Measurements from ENCODE around the gene INPP5A.

Gene INPP5A

DNA sequence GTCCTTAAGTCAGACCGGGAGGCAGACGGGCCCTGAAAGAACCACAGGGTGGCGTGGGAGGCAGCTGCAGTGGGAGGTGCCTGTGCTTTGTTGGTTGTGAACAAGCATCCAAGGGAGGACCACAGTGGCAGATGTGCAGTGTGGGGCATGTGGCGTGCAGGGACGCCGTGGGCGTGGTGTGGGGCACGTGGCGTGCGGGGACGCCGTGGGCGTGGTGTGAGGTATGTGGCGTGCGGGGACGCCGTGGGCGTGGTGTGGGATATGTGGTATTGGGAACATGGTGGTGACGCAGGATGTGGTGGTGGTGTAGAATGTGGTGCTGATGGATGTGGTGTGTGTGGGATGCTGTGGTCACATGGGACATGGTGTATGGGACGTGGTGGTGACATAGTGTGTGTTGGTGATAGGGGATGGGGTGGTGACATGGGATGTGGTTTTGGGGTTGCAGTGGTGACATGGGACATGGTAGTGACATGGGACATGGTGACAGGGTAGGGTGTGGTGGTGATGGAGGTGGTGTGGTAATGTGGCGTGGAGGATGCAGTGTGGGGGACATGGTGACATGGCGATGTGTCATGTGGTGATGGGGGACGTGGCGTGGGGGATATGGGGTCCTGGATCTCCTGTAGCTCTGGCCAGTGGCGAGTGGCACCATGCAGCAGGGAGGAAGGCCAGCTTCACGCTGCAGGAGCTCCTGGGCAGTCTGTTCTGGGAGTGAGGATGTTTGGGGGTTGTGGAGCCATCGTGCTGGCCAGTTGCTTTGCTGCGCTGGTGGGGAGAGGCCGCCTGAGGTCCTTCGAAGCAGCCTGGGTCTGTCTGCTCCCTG, 78.8 kb downstream of the INPP5A start:
- DNase-seq, result peak; percentile 19

GRCh38 chr10:132616996-132617736, 79.6 kb downstream of the INPP5A start:
- no peak for DNase-seq

DNA sequence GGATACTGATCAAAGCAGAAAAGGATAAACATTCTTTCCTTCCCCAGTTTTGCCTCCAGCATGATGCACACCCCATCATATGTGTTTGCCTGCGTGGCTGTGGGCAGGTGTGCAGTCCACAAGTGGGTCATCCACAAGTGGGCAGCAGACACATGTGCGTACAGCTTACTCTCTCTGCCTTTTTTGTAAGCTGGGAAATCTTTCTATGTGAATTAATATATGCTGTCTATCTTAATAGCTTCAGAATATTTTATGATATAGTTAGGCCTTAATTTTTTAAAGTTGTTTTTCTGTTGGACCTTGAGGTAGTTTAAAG, 80.1 kb downstream of the INPP5A start:
- DNase-seq, result no peak

DNA sequence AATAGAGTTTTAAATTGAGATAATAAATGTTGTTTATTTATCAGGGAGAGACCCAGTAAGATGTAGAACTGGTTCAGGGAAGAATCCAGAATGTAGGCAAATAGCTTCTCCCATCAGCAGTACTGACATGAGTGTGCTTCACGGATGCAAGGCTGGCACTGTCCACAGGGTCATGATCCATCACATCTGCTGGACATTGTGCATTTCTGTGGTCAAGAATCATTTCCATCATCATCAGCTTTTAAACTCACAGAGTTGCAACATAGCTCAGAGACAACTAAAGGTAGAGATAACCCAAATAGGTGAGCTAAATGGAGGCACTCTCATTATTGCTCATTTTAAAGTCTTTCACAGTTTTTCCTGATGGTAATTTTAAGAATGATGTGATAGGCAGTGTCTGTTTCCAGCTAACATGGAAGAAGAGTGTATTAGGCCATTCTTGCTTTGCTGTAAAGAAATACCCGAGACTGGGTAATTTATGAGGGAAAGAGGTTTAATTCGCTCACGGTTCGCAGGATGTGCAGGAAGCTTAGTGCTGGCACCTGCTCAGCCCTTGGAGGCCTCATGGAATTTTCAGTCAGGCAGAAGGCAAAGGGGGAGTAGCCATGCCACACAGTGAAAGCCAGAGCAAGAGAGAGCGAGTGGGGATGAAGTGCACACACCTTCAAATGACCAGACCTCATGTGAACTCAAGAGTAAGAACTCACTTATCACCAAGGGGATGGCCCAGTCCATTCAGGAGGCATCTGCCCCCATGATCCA, 80.8 kb downstream of the INPP5A start:
- no peak for DNase-seq

DNA sequence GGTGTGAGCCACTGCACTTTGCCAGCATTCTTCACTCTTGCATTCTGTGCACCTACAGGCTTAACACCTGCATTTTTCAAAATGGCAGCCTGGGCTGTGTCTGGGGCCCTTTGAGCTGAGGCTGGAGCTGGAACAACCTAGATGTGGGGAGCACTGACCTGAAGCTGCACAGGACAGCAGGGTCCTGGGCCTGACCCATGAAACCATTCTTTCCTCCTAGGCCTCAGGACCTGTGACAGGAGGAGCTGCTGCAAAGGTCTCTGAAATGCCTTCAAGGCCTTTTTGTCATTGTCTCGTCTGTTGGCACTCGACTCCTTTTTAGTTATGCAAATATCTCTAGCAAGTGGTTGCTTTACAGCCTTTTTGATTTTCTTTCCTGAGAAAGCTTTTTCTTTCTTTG, 82.3 kb downstream of the INPP5A start:
- DNase-seq, result no peak

DNA sequence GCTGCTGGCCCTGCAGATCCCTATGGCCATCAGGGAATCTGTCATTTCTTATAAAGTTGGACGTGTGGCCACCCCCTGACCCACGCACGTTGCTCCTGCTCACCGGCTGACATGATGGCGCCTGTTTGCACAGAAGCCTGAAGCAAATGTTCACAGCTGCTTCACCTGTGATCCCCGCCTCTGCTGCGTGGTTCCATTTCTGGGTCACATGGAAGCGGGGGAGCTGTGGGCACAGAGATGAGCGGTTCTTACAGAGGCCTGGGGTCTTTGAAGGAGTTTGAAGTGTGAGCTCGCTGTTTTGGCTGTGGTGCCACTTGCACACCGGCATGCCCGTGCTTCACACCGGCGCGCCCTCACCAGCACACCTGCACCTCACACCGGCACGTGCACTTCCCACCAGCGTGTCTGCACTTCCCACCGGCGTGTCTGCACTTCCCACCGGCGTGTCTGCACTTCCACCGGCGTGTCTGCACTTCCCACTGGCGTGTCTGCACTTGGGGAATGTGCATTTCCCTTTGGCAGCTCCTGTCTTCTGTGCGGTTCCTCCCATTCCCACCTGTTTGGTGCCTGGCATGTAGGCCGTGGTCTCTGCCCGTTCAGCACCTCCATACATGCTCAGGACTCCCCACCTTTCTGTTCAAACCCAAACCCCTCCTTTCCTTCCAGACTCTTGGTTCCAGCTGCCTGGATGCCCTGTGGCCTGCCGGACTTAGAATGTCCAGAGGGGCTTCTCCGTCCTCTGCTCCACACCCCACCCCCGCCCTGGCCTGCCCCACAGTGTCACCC, 86.7 kb downstream of the INPP5A start:
- no peak for DNase-seq

GRCh38 chr10:132624847-132625471, 87.4 kb downstream of the INPP5A start:
- DNase-seq, result no peak

- DNase-seq, result no peak
Measured at GRCh38 chr10:132626019-132626760, 88.6 kb downstream of the INPP5A start.

DNA sequence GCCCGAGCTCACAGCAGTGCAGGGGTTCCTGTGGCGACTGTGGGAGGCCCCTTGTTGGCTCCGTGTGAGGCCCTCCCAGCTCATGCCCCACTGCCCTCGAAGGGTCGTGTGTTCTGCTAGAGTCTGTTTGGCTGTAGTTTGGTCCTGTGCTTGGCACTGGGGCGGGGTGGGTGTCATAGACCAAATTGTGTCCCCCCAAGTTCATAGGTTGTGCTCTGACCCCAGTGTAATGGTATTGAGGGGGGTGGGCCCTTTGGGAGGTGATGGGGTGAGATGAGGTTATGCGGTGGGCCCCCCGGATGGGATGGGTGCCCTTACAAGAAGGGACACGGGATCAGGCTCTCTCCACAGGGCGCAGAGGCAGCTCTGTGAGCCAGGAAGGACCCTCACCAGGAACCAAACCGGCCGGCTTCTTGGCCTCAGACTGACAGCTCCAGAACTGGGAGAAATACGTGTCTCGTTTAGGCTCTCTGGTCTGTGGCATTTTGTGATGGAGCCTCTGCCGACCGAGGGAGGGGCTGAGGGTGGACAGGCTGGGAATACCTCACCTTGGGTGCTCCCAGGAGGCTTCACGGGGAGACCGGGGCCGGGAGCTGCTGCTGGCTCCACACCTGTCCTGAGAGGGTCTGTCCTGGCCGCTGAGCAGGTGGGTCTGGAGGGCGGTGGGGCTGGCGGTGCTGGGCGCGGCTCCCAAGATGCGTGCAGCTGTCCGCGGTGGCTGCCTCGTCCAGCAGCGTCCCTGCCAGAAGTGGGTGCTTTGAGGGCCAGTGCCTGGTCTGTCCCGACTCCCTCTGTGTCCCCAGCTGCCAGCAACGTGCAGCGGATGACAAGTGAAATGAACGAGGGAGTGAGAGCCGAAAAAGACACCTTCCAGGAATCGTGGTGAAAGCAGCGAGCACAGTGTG, 89.4 kb downstream of the INPP5A start:
- no peak for DNase-seq

DNA sequence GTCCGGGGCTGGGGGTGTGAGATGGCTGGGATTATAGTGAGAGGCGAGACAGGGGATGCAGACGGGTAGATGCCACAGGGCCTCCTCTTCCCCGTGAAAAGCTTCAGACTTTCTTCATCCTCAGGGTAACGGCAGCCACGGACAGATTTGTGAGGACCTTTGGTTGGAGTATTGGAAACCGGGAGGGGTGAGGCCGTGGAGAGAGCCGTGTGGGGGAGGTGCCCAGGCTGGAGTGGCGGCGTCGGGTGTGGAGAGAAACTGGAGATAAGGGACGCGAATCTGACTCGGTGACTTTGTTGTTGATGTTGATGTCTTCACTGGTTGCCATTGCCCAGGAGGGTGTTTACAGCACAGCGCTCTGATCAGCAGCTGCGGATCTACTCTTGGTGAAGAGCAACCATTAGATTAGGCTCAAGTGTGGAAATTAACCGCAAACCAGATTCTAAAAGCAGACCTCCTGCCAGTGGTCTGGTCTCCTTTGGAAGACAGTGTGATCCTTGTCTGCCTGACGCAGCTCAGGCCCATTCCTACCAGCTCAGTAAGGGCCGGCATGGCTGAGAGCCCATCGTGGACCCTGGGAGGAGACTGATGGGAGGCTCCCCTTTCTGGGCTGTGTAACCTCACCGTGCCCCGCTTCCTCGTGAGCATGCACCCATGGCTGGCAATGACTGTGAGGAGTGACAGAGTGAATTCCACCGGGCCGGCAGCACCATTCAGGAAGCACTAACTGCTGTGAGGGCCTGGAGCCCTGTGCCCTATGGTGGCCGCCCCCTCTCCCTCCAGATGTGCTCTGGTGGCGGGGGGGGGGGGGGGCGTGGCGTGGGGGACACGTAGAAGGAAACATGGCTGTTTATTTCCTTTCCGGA, 90.3 kb downstream of the INPP5A start:
- DNase-seq, result no peak

DNA sequence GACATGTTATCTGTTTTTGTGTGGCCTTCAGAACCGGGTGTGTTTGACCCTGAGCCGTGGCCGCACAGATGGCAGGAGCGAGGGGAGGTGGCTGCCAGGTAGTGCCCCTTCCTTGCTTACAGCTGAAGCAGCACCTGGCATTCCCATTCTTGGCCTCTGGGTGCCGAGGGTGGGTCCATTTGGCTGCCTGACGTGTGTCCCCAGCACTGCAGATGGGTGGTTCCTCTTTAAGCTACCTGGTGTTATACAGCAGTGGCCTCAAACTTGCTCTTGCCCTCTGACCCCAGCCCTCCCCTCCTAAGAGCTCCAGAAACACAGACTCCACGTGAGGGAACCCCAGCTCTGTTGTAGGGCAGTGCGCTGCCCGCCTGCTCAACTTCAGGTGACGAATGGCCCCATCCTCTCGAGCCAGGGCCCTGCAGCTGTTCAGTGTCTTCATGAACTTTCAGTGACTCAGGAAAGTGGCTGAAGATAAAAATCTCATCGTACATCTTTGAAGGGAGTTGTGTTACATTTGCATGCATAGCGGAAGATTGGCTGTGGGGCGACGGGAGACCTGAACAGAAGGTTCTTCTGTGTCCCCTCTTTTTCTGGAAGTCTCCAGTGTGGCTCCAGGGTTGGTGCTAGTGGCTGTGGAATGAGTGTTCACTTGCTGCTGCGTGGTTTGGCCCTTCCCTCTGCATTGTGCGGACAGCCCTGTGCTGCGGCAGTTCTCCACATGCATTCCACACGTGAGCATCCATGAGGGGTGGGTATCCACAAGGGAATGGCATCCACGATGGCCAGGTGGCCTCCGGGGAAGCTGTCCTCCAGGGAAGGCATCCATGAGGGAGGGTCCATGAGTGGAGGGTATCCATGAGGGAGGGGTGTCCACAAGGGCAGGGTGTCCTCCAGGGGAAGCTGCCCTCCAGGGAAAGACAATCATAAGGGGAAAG, 91.6 kb downstream of the INPP5A start:
- DNase-seq, result no peak

DNA sequence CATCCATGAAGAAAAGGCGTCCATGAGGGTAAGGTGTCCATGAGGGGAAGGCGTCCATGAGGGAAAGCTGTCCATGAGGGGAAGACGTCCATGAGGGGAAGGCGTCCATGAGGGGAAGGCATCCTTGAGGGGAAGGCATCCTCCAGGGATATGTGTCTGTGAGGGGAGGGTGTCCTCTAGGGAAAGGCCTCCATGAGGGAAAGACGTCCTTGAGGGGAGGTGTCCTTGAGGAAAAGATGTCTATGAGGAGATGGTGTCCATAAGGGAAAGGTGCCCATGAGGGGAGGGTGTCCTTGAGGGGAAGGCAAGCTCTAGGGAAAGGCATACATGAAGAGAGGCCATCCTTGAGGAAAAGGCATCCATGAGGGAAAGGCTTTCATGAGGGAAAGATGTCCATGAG, 92.6 kb downstream of the INPP5A start:
- no peak for DNase-seq

- DNase-seq, result no peak
Measured at GRCh38 chr10:132630666-132631337, 93.2 kb downstream of the INPP5A start.

GRCh38 chr10:132631338-132631735, 93.8 kb downstream of the INPP5A start:
- DNase-seq, result no peak

DNA sequence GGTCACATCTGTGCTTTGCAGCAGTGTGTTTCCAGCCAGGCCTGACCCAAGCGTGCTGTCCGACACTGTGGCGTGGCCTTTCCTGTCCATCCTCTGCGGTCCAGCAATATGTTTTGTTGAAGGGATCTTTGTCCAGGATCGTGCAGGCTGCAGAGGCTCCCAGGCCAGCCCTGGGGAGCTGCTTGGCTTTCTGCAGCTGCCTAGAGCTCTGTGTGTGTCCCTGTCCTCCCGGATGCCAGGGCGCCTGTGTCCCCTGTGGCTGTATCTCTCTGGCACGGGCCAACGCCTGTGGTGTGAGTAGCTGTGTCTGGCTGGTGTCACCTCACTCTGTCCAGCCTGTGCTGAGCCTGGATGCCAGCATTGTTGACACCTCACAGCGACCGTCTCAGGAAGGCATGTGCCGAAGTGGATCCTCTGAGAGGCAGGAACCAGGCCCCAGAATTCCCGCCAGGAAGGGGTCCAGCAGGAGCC, 94.5 kb downstream of the INPP5A start:
- DNase-seq, result no peak

DNA sequence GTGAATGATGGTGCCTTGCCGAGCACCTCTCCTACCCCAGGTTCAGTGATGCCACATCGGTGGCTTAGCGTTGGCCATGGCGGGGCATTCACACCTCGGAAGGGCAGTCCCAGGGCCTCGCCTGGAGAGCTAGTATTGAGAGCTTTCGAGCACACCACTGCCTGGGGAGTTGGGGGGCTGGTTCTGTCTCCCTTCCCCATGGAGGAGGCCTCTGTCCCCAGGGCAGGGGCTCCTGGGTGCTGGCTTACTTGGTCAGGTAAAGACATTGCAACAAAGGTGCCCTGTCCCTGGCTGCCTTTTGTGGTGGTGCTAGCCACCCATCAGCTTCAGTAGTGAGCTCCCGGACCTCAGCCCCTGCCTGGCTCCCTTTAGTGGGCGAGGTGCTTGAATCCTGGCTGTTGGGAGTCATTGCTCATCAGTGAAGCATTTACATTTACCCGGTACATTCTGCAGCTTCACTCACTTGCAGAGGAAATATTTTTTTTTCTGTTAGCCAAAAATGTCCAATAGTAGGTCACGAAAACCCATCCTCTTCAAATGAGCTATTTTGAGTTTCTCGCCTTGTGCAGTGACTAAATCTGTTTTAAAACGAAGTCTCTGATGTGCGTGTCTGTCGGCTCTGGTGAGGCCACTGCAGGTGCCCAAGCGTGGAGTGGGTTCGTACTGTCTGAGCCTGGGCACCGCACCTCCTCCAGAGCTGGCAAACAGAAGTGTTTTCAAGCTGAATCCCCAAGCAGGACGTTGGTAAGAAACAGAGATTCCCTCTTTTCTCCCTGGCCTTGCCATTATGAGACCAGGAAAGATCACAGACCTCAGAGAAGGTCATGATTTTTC, 95.5 kb downstream of the INPP5A start:
- DNase-seq, result no peak

All from CD4-positive, alpha-beta T cell treated with Interleukin-4 for 4 hours (primary cell).